NK-92 treated with Interleukin-12 subunit alpha and Interleukin-12 subunit beta, amount 100 ng/mL, for 24 hours (cell line): ENCODE results near the gene HDAC7.

ENCODE experiments used
- DNase-seq: peaks from one replicate; lab custom pipeline; 2025; lab: John Stamatoyannopoulos, UW

The HDAC7 gene

DNA sequence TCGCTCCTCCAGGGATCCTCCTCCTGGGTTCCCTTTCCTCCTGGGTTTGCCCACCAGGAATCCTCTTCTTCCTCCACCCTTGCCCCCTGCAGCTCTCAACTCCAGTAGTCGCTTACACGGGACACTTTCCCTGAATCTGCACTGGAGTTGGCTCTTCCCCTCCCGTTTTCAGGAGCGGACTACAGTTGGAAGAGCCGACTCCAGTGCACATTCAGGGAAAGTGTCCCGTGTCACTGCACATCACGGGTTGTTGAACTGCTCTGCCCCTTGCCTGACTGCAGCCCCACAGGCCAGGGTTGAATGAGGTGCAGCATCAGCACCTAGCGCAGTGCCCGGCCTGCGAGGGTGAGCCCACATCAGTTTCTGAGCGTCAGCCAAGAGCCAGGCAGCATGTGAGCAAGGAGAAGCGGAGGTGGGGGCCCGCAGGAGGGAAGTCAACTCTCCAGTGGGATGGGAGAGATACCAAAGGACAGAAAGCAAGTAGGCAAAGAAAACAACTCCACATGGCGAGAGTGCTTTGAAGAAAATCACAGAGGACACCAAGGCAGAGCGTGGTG lies 74.1 kb downstream of the HDAC7 start:
- no peak for DNase-seq

DNA sequence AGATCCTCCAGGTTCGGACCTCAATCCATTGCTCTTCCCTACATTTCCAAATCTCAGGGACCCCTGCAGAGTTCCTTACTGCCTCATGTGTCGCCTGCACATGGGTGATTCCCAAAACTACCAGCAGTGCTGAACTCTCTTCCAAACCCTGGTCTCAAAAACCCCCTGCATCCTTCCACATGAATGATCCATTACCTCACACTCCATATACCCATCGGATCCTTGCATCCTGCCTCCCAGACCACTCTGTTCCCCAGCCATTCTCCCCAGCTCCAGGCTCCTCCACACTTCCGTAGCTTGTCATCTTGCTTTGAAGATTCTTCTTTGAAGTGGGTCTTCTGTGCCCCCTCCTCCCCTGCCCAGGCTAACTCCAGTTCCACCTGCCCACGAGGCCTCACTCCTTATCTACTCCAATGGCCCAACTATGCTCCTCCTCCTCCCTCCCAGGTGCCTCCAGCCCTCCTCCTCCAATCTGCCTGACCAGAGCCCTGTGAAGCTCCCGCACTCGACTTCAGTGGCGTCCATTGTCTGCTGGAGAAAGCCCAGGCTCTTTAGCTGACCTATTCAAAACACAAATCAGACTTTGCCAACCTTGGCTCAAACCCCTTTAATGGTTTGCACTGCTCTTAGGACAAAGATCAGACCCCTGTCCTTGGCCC lies 74.8 kb downstream of the HDAC7 start:
- DNase-seq = no peak

- no peak for DNase-seq
Observed at GRCh38 chr12:47744005-47744651, 75.6 kb downstream of the HDAC7 start.

DNA sequence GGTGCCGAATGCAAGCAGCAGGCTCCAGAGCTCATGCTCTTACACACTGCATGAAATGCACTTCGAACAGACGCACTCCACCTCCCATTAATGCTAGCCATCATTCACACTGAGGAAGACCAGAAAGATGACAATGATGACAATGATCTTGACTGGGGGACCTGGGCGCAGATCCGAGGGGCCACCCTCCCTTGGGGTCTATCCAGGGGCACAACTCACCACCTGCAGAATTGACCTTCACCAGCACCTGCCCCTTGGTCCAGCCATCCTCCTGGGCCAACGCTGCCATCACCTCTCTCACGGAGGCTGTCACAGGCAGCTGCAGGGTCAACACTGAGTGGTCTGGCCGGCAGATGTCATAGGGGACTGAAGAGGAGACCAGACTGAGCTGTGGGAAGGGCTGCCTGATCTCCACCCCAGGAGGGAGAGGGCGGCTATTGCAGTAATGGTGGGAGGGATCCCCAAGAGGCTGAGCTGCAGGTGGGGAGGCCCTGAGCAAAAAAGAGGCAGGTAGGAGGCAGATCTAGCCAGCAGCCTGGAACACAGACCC lies 76.3 kb downstream of the HDAC7 start:
- DNase-seq = no peak

- DNase-seq = peak; percentile 49
Observed at GRCh38 chr12:47742253-47742825, 77.4 kb downstream of the HDAC7 start.

- no peak for DNase-seq
Observed at GRCh38 chr12:47741340-47741703, 78.4 kb downstream of the HDAC7 start.

GRCh38 chr12:47740606-47741339 lies 78.9 kb downstream of the HDAC7 start:
- no peak for DNase-seq

DNA sequence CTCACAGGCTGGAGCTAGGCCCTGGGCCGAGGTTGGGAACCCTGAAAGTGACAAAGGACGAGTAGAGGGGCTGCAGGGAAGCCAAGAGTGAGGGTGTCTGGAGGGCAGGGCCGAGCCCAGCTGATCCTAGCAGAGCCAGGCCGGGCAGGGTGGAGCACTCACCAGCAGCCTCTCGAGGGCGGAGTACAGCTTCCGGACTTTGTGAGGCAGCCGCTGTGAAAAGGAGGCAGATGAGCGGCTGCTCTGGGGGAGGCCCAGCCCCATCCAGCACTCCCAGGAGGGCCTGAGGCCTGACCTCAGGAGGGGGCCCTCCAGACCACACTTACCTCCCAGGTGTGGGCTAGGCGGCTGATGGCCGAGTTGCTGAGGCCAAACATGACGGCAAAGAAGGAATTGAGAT lies 79.7 kb downstream of the HDAC7 start:
- DNase-seq = no peak

DNA sequence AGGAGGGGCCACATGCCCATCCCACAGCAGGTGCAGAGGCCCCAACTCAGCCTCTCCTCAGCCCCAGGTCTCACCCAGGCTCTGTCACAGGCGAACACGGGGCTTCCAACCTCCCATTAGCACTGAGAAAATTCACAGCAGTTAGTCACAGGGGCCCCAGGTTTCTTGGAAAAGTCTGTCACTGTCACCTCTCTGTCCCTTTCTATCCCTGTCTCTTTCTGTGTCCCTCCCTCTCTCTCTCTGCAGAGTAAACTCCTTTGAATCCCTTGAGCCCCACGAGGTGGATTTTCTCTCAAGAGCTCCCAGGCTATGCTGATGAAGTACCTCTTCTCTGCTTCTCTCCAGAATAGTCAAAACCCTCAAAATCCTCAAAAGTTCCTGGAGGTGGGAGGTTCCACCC lies 80.4 kb downstream of the HDAC7 start:
- no peak for DNase-seq

GRCh38 chr12:47737936-47738594 lies 81.6 kb downstream of the HDAC7 start:
- DNase-seq = no peak

- DNase-seq = no peak
Observed at GRCh38 chr12:47736877-47737676, 82.6 kb downstream of the HDAC7 start.

DNA sequence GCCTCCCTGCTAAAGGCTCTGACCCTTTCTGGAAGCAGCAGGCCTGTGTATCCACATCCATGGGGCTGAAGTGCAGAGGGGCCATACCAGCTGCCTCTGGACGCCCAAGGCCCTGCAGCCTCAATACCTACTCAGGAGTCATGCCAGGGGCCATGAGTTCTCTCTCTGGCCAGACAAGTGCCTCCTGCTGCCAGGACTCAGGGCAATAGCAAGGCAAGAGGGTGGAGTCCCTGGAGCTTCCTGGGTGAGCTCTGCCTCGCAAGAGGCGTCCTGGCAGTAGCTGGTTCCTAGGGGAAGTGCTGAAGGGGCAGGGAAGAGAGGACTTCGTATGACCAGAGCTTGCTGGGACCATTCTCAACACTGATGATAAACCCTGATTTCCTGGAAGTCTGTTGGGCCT lies 83.5 kb downstream of the HDAC7 start:
- DNase-seq = no peak

DNA sequence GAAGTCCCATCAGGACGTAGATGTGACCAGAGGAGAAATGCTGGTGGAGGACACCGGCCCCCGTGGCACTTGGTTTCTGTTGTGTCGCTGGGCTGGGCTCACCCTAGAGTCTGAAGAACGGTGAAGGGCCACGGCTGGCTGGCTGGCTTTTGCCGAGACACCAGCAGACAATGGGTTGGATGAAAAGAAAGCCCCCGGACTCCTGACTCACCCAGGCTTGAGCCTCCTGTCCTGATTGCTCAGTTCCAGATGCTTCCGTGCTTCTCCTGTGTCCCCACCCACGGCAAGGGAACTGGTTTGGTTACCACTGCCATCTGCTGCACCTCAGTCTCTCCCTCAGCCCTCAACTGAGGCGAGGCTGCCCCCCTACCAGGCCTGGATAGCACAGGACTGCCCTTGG lies 84.1 kb downstream of the HDAC7 start:
- no peak for DNase-seq

- no peak for DNase-seq
Observed at GRCh38 chr12:47734725-47735480, 84.8 kb downstream of the HDAC7 start.

GRCh38 chr12:47733142-47733541 lies 86.6 kb downstream of the HDAC7 start:
- no peak for DNase-seq
